Measurements from ENCODE around the gene SUV39H1.

DNA sequence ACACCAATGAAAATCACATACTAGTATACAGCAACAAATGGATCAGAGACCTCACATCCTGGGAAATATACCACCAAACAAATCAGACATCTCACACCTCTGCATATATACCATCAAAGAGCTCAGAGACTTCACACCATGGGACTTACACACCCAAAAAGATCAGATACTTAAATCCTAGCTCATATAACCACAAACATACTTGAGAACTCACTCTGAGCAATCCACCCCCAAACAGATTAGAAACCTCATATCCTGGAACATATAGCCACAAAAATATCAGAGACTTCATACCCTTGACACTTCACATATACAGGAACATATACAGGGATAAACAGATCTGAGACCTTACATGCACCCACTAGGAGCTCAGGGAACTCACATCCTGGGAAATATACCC lies 32.1 kb downstream of the SUV39H1 start:
- TF ChIP-seq EZH2 (IDR thresholded peaks at IDR 0.05; ENCODE audit: borderline replicate concordance) = no peak
- TF ChIP-seq, protein P1, sequence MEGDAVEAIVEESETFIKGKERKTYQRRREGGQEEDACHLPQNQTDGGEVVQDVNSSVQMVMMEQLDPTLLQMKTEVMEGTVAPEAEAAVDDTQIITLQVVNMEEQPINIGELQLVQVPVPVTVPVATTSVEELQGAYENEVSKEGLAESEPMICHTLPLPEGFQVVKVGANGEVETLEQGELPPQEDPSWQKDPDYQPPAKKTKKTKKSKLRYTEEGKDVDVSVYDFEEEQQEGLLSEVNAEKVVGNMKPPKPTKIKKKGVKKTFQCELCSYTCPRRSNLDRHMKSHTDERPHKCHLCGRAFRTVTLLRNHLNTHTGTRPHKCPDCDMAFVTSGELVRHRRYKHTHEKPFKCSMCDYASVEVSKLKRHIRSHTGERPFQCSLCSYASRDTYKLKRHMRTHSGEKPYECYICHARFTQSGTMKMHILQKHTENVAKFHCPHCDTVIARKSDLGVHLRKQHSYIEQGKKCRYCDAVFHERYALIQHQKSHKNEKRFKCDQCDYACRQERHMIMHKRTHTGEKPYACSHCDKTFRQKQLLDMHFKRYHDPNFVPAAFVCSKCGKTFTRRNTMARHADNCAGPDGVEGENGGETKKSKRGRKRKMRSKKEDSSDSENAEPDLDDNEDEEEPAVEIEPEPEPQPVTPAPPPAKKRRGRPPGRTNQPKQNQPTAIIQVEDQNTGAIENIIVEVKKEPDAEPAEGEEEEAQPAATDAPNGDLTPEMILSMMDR (IDR thresholded peaks at IDR 0.05; ENCODE audit: poor library complexity) = no peak

Data from hepatocyte (in vitro differentiated cells).